Activated T-cell treated with anti-CD3 and anti-CD28 coated beads for 1 hour (primary cell): ENCODE data around the gene ZNF624.
A peak's percentile ranks its signal among the peaks of the same experiment; 100 is the strongest.
"Not testable (repeated sequence)": the region's sequence is repeated elsewhere in the genome, so short reads cannot be mapped to it uniquely, and the experiment has no call there.

Source experiments
- DNase-seq: peaks from one replicate; pipeline ENCODE4 v3.0.0-alpha.2; 2020; ENCODE audit warnings: low read depth

ZNF624 gene

DNA sequence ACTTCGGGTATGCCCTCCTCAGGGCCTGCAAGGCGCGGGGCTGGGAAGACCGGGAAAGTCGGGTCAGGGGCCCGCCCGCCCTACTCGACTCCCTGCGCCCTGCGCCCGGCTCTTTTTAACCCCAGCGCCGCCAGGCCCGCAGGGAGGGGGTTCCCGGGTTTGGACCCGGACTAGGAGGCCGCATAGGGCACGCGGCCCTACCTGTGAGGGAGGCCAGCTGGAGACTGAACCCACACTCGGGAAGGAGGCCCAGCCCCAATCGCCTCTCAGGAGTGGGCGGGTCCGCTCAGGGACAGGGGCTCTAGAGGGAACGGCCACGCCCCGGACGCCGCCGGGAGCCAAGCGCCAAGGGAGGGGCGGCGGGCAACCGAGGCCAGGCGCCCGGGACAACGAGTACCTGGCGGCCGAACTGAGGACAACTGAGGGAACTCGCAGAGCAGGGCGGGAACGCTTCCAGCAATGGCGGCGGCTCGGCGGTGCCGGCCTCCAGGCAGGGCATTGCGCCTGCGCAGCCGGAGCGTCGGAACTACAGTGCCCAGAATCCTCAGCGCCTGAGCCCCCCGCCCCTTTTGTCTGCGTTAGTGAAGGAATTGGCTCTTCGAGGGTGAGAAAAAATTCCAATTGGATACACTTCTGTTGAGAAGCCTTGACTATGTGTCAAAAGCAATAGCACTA lies at the start of gene ZNF624:
TSS of gene ZNF624 (minus strand) at position 484 of the 675 bp plus-strand sequence.
- DNase-seq = peak; percentile 79

GRCh38 chr17:16697603-16698002 lies 44.0 kb upstream of the ZNF624 start:
- DNase-seq = not testable (repeated sequence)

- not testable (repeated sequence) for DNase-seq
Measured at GRCh38 chr17:16690447-16690846, 36.8 kb upstream of the ZNF624 start.

GRCh38 chr17:16689731-16690281 lies 36.2 kb upstream of the ZNF624 start, which contains the start of gene CCDC144A:
CCDC144A (plus strand) TSS chr17:16690241; CDS start chr17:16690401, 160 bp downstream.
- peak; percentile 14 for DNase-seq

DNA sequence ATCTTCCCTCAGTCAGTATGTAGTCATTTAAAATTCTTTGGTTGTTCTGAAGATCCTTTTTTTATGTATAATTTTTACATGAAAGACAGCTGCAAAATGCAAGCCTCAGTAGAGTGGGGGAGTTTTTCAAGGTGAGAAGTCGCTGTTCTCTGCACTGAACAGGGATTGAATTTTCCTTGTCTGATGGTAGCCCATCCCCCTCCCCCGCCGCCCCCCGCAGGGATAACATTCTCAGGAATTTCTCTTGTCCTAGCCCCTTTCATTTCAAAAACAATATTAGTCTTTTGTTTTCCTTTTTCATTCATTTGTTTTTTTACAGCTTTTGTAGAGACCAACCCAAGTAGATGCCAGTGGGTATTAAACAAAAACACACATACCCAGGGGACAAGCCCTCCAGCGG lies 33.5 kb upstream of the ZNF624 start:
- not testable (repeated sequence) for DNase-seq

- not testable (repeated sequence) for DNase-seq
Measured at GRCh38 chr17:16686019-16686418, 32.4 kb upstream of the ZNF624 start.

DNA sequence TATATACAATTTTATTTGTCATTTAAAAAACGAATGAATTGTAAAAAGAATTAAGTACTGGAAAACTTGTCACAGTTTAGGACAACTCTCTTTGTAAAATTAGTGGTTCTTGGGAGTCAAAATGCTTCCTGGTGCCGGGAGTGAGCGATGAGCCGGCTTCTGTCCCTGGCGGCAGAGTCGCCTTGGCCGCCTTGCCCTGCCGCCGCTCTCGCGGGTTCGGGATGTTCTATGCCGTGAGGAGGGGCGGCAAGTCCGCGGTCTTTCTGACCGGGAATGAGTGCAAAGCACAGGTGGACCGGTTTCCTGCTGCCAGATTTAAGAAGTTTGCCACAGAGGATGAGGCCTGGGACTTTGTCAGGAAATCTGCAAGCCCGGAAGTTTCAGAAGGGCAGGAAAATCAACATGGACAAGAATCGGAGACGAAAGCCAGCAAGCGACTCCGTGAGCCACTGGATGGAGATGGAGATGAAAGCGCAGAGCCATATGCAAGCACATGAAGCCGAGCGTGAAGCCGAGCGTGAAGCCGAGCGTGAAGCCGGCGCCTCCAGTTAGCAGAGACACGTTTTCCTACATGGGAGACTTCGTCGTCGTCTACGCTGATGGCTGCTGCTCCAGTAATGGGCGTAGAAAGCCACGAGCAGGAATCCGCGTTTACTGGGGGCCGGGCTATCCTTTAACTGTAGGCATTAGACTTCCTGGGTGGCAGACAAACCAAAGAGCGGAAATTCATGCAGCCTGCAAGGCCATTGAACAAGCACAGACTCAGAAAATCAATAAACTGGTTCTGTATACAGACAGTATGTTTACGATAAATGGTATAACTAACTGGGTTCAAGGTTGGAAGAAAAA lies 29.9 kb upstream of the ZNF624 start:
- DNase-seq = not testable (repeated sequence)

GRCh38 chr17:16676676-16677268 lies 23.1 kb upstream of the ZNF624 start:
- DNase-seq = no peak

- DNase-seq = not testable (repeated sequence)
Measured at GRCh38 chr17:16666907-16667636, 13.4 kb upstream of the ZNF624 start.

- DNase-seq = not testable (repeated sequence)
Measured at GRCh38 chr17:16666553-16666906, 12.9 kb upstream of the ZNF624 start.

- DNase-seq = no peak
Measured at GRCh38 chr17:16662936-16663335, 9.3 kb upstream of the ZNF624 start.

DNA sequence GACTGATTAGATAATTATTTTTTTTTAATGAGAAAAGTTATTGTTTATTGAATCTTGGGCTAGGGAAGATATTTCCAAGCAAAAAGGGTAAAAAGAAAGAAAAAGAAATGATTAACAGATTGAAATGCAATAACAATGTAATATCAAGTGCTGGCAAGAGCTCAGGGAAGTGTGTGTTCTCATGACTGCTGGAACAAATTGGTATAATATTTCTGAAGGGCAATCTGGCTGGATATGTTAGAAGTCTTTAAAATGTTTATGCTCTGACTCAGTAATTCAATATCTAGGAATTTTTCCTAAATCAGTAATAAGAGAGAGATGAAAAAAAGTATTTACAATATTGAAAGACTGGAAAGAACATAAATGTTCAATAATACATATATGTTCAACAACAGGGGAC lies 7.6 kb upstream of the ZNF624 start:
- no peak for DNase-seq

- no peak for DNase-seq
Measured at GRCh38 chr17:16652847-16653366, 743 bp downstream of the ZNF624 start.

DNA sequence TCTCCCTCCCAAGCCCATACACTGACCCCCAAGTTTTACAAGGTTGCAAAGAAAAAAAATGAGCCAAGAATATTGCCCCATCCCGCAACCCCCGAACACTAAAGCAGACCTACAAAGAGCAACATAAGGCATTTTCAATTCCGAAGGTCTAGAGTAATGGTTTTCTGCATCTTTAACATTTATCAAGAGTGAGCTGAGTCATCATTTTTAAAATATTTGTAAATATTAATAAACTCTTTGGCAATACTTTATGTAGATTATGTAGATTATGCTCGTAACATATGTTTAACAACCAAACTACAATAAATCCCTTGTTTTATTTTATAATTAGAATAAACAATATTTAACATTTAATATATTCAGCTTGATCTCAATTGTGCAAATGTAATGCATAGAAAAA lies 1.4 kb downstream of the ZNF624 start:
- DNase-seq = no peak

- DNase-seq = no peak
Measured at GRCh38 chr17:16649585-16649984, 4.1 kb downstream of the ZNF624 start.

- DNase-seq = no peak
Measured at GRCh38 chr17:16639438-16639837, 14.2 kb downstream of the ZNF624 start.

DNA sequence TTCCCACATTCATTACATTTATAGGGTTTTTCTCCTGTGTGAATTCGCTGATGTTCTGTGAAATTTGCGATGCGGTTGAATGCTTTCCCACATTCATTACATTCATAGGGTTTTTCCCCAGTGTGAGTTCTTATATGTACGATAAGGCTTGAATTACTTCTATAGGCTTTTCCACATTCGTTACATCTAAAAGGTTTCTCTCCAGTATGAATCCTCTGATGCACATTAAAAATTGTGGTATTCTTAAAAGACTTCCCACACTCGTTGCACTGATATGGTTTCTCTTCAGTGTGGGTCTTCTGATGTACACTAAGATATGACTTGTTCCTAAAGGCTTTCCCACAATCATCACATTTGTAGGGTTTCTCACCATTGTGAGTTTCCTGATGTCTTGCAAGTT lies 30.4 kb downstream of the ZNF624 start:
- DNase-seq = no peak

- DNase-seq = no peak
Measured at GRCh38 chr17:16622540-16623277, 30.9 kb downstream of the ZNF624 start.

DNA sequence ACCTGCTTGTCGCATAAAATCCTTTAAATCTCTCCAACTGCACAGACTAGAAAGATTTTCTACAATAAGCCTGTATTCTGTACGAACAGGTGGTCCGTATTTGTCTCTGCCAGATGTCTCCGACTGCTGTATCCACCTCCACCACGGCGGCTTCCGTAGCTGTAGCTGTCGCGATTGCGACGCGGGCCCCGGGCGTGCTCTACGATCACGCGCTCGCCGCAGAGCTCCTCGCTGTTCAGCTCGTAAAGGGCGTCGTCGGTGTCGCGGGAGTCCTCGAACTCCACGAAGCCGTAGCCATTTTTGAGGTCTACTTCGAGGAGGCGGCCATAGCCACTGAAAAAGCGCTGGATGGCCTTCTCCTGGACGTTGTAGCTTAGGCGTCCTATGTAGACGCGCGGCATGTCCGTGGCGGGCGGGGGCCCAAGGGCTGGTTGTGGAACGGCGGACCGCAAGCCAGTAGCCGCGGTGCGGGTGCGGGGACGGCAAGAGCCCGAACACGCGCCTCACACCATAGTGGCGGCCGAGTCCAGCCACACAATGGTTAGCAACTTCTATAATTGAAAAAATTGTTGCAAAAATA lies 36.1 kb downstream of the ZNF624 start:
- no peak for DNase-seq

DNA sequence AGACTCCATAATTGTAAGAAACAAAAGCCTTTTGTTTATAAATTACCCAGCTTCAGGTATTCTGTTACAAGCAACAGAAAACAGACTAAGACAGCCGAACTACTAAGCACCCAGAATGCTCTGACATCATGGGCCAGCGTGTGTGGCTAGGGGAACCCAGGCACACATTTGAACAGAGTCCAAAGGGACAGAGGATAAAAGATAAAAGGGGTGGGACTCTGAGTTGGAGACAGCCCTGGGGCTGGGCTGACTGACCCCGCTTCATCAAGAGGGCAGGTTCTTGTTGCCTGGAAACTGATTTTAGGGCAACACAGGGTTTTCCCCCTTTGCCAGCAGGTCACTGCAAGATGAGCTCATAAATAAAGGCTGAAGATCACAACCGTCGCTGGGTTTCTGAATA lies 54.1 kb downstream of the ZNF624 start:
- DNase-seq = no peak
